GM18907 (cell line): ENCODE measurements around the gene HEPN1.

Experiments used
- ATAC-seq: cut with Tn5 transposase; IDR thresholded peaks from one replicate; pipeline ENCODE4 v1.9.1; 2021; ENCODE audit warnings: mild to moderate bottlenecking, moderate library complexity; ENCODE audit not compliant: unreplicated experiment

The HEPN1 gene

DNA sequence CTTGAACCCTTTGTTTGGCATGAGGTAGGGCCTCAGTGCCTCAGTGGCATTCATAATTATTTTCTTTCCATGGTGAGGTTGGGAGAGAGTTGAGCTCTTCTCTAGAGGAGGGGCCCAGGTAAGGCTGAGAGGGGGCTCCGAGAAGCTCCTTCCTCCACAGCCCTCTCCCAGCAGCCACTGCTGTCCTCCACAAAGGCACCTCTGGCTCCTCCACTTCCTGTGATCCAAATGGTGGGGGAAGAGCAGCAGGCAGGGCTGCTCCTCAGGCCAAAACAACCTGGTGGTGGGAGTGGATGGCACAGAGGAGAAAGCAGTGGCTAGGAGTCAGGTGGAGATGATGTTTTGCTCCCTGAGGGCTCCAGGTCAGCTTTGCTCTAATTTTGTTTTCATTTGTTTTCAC, 34.7 kb upstream of the HEPN1 start:
- no peak for ATAC-seq

DNA sequence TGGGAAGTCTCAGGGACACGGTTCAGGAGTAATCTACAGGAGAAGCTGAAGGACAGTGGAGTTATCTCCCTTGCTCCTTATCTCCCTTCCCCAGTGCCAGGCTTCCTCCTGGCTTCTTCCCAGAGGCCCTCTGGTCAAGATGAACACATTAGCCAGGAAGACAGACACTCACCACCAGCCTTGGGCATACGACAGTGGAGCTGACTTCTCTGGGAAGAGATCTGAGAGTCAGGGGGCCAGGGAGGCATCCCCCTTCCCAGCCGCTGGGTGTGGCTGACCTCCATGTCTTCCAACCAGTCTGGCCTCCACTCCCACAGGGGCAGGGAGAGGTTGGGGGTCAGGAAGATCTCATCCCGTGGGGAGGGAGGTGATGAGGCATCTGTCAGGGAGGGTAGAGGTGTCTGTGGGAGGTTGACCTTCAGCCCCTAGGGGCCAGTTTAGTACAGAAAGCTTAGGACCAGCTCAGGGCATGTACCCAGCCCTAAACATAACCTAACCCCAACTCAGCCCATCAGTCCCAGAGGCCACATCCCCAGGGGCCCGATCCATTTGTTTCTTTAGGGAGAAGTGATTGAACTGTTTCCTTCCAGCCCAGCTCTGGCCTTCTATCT, 34.1 kb upstream of the HEPN1 start:
- ATAC-seq = no peak

DNA sequence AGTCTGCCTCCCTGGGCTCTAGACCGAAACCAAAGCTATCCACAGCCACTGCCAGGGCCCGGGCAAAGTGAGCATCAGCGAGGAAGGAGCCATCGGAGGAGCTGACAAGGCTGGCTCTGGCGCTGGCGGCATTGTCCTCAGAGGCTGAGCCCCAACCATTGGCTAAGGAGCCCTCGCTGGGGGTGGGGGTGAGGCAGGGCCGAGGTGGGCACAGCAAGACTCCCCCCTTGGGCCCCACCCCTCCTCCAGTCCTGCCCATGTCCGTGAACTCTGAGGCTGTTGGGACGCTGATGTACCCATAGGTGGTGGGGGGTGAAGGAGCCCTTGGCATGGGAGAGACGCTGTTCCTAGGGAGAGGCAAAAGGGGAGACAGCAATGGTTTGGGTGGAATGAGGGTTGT, 32.6 kb upstream of the HEPN1 start:
- no peak for ATAC-seq

DNA sequence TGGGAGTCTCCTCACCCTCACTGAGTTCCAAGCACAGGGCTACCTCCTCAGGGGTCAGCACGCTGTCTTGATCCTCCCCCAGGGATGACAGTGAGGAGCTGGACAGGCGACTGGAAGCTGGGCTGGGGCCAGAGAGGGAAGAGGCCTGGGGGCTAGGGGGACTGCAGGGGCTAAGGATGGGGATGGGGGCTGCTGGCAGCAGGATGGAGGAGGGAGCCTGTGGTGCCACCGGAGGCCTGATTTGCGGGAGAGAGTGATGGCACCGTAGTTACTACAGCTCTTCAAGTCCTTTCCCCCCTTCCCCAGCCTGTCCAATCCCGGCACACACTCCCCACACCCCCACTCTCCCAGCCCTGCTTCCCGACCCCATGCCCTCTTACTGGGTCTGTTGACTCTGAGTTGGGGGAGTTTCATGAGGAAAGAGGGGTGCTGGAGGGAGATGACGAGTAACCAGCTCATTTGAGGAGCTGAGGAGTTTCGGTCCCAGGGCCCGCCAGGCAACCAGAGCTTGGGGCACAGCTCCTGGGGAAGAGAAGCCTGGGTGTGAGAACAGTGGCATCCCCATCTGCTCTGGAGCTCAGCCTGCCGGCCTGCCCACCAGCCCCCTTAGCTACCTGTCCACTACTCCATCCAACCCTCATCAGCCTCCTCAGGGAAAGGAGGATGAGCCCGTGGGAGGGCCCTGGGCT, 31.9 kb upstream of the HEPN1 start:
- no peak for ATAC-seq

DNA sequence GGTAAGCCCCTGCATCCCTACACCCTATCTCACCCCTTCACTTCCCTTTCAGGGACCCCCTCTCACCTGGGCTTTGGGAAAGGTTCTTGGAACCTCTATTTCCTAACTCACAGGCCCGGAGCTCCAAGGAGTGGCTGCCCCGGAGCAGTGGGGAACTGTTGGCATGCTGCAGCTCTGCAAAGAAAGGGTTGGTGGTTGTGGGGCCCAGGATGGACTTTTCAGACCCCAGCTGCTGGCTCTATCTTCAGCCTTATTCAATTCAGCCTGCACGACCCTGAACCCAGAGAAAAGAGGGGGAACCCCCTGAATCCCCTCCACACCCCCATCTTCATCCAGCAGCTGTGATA, 31.4 kb upstream of the HEPN1 start:
- ATAC-seq = no peak

DNA sequence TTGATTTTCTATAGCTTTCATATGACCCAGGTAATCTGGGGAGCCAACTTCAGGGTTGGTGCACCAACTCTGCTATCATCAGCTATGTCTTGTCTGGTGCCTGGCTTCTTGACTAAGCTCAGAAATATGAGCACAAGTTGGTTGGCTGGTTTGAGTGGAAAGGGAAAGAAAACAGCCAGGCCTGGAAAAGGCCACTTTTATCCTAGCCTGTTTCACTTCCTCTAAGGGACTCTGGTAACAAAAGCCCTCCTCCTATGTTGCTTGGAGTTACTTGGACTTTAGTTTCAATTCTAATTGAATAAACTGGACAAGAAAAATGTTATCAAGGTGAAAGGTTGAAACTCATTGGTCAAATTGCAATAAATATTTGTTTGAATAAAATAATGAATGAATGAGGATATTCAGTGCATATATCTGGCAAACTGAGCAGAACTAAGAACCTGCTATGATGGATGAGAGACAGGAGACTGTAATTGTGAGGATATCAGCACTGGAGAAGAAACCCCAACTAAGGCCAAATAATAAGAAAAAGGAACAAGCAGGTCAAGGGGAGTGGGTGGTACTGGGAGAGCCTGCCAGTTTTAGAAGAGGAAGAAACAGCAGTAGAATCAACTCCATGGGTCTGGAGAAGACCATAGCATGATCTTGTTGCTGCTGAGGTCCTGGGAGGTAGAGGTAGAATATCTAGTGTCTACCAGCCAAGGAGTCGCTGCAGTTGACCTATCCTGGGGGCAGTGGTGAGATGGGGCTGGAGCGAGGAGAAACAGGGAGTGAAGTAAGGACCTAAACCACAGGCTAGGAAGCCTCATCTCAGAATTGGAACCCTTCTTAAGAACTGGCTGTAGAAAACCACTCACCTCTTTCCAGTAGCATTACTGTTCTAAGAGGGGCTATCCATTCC, 29.6 kb upstream of the HEPN1 start:
- no peak for ATAC-seq

DNA sequence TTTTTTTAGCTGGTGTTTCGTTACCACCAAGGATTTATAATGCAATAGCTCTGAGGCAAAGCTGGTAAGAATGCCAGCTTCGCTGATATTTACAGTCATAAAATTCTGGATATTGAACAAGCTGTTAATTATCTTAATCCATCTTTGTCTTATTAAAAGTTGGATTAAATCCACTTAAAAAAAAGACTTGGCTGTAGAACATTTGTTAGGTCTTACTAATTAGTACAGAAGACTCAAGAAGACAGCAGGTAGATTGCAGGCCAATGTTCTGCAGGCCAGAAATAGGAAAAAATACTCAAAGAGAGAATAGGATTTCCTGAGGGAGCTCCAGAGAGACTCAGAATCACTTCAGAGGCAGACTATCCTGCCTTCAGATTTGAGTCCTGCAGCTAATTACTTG, 28.9 kb upstream of the HEPN1 start:
- no peak for ATAC-seq

DNA sequence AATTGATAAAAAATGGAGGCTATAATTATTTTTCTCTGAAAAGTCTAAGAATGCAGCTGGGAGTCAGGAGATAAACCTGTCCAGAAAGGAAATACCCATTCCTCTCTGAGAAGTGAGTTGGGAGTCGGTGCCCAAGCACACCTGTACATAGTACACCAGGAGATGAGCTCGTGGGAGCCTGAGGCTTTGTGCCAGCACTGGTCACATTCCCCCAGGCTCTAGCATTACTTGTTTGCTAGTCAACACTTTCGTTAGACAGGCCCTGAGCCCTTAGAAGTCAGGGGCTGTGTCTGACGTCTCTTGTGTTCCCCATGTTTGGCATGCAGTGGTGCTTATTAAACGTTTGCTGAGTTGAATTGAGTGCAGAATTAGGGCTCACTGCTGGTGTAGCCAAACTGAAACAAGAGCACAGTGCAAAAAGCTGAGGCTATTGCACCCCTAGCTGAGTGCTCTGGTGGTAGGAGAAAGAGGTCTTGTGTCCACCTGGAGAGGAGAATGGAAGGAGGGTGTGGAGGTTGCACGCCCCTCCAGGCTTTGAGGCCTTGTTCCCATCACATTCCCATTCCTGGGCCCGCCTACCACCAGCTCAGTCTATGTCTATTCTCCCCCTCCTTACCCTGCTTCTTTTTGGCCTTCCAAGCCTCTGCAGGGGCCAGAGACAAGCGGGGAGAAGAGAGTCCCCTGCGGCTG, 28.2 kb upstream of the HEPN1 start:
- ATAC-seq = no peak

DNA sequence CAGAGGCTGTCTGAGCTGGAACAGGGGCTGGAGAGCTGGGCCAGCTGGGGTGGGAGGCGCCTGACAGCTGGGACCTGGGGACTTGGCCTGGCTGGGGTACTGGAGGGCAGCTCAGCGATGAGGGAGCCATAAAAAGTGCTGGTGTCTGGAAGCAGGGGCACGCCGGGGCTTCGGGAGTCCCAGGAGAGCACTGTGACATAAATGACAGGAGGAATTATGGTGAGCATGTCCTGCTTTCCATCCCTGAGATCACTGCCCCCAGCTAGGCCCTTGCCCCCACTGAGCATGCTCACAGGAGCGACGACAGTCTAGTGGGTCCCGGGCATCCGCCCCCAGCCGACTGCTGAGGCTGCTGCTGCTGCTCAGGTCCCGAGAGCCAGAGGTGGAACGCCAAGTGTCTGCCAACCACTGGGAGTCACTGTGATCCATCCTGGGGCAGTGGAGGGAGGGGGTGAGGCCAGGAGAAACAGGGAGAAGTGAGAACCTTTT, 27.6 kb upstream of the HEPN1 start:
- no peak for ATAC-seq

DNA sequence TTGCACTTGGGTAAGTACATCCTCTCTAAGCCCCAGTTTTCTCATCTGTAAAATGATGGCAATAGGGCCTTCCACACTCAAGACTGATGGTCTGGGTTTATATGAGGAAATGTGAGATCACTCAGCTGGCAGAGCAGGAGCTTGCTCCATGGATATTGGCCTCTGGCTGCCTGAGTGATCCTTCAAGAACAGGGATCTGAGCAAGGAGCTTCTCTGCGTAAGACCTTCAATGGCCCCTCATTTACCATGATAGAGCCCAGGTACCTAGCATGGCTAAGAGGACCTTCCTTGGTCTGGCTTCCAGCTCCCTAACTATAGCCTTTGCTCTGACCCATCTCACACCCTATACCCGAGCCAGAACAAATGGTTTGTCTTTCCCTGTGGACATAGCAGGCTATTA, 26.9 kb upstream of the HEPN1 start:
- no peak for ATAC-seq

DNA sequence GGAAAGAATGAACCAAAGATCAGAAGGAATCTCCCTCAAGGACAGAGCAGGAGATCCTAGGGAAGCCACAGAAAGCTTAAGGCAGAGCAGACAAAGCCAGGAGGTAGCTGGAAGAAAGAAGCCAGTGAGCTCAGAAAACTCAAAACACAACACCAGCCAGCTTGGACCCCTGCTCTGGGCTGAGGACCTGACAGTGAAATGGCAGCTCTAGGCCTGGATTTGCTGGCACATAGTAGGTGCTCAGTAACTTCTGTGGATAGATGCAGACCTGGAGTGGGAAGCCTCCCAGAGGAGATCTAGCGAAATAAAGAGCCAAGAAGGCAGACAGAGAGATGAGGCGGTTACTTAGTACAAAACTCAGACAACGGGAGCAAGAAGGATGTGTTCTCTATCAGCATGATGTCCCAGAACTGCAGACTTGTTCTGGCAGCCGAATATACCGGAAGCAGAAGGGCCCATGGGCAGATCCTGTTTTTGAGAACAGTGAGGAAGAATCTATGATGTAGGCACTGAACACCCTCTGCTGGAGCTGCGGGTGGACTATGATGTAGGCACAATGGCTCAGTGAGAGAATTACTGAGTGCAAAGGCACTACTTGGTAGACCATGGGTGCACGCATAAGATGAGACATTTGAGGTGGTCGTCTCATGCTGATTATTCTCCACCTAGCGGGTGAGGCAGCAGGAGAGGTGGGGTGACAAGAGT, 26.1 kb upstream of the HEPN1 start:
- ATAC-seq = no peak

DNA sequence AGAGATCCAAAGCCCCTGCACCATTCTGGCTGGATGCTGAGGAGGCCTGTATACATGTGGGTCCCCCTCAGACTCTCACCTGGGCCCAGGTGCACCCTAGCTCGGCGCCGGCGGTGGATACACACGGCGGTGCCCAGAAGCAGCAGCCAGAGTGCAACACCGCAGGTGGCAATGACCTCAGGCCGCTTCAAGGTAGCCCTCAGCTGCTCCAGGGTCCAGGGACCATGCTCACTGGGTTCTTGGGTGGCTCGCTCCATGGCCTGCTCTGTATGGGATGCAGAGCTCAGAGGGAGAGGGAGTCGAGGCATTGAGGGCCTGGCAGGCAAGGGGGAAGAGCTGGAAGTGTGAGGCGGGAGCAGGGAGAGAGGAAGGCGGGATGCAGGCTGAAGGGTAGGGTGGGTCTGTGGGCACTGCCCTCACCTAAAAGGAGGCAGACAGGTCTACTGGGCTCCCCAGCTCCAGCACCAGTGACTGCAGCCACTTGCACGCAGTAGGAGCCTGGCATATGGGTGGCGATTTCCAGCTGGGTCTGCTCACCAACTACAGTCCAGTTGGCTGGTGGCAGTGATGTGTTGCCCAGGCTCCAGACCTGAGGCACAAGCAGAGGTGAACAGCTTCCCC, 25.2 kb upstream of the HEPN1 start:
- ATAC-seq = no peak

DNA sequence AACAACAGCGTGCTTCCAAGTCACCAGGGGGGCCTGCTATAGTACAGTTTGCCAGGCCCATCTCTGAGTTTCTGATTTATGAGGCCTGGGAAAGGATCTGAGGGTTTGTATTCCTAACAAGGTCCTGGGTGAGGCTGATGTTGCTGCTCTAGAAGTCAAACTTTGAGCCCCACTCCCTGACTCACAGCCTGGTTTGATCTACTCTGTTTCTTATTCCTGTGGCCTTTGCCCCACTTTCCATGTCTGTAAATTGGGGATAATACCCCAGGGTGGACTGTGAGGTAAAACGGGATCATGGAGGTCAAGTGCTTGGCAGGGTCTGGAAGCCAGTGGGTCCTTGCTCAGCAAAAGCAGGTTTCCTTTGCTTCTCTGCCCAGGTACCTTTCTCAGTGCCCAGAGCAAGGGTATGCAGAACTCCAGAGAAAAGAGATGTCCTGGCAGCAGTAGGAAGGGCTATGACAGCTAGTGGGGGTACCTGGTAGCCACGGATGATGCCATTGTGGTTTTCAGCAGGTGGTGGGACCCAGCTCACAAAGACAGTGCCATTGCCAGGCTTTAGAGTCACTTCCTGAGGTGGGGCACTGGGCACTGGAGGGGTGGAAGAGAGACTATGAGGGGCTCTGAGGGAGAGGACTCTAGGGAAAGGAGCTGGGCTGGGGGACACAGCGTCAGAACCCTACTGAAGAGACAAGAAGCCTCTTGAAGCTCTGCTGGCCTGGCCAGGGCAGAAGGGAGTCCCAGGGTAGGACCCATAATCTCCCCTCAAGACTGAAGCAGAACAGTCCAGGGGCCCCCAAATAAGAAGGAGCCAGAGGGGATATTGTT, 24.2 kb upstream of the HEPN1 start:
- ATAC-seq = no peak

DNA sequence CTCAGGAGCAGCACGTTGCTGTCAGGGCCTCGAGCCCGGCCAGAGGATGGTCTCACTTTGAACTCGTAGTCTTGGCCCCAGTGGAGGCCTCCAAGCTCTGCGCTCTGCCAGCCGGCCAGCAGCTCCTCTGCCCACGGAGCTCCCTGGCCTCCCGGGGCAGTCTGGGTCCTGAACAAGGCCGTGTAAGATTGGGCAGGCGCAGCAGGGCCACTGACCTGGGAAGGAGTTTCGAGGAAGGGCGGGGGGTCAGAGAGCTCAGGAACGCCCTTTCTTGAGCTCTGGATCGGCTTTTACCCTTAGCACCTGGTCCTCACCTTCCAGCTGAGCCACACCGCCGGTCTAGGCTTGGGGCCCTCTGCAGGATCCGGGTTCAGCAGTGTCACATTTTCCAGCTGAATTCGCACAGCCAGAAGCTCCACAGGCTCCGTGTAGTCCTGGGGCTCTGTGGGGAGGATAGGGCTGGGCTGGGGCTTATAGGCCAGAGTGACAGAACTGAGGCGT, 23.5 kb upstream of the HEPN1 start:
- ATAC-seq = no peak

DNA sequence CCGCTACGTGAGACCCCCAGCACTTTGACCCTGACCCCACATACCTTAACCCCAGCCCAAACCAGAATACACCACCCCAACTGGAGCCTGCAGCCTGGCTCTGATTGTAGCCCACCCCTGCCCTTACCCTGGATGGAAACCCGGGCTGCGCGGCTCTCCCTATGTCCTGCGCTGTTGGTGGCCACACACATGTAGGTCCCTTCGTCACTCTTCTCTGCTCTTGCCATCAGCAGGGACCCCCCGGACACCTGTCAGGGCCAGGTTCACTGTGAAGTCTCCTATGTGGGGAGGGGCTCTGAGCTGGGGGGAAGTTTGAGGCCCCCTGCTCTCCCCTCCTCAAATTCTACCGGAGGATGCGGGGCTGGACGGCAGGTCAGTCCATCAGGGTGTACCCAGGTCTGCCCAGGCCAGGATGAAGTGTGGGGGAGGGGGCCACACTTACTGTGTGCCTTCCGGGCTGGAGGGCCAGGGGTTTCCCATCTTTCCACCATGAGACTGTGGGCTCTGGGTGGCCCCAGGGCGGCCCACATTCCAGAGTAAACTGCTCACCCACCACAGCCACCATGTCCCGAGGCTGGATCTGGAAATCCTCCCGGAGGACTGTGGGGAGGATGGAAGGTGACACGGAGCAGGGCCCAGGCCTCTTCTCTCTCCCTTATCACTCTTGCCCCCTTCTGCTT, 22.8 kb upstream of the HEPN1 start:
- no peak for ATAC-seq

DNA sequence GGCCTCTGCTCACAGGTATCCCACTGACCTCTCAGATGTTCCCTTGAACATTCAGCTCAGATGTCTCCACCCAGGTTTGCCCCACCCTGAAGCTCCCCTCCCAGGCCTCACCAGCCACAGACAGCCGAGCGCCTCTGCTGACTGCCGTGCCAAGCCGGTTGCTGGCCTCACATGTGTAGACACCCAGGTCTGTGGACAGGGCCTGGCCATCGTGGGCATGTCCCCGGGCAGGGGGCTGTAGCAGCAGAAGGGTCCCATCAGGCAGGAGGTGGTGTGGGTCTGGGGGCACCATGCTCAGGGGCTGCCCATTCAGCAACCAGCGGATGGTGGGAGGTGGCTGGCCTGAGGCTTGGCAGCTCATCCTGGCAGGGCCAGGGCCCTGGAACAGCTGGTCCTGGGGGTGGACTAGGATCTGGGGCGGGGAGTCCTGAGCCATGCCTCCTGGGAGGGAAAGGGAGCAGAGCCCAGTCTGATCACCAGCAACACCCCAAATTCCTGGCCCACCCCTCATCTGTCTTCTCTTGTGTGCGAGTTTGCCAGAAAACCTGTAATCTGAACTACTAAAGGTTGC, 22.1 kb upstream of the HEPN1 start:
- ATAC-seq = no peak

DNA sequence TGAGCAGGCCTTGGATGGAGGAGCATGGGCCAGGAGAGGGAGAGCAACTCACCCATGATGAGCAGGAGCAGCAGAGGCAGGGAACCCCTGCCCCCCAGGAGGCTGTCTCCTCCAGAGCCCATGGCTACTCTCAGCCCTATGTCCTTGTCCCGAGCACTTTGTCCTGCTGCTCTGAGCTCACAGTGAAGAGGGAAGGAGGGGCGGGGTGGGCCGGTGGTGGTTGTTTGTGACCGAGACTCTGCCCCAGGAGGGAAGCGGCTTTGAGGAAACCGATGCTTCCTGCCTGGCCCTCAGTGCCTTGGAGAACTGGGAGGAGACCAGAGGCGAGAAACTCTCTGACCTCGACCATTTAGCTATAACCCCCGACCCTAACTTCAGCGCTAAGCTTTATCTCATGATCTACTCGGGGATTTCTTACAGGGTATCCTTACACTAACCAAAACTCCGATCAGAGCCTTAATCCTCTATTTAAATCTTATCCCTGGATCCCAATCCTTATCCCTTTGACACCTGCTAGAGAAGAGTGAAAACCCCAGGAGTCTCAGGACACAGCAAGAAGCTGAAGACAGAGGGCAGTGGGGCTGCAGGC, 21.3 kb upstream of the HEPN1 start, which contains the start of gene ROBO4:
Gene ROBO4, minus strand, starts transcription at position 192 of the 589 bp plus-strand sequence. Its CDS starts 70 bp downstream, at position 122.
- ATAC-seq = no peak

DNA sequence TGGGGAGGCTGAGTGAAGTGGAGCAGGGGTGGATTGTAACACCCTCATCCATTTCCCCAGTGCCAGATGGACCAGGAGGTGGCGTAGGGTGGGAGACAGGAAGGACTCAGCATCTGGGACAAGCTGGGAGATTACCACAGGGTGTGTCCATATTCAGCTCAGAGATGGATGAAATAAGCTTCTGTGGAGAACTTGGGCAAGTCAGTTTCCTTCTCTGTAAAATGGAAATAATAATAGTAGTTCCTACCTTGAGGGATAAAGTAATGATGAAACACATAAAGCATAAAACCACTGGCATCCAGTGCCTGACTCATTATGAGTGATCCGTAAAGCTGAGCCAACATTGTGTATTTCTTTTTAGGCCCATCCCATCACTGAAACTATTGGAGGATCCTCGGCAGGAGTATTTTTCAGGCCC, 20.8 kb upstream of the HEPN1 start:
- no peak for ATAC-seq
